HK-2 (cell line): ENCODE measurements around the gene PRKCE.
"Not testable (repeated sequence)": the region's sequence is repeated elsewhere in the genome, so short reads cannot be mapped to it uniquely, and the experiment has no call there.

Source experiments
- DNase-seq: peaks from one replicate; pipeline ENCODE4 v3.0.0-alpha.2; 2018; ENCODE audit not compliant: unreplicated experiment

Gene PRKCE

GRCh38 chr2:46194856-46195255 lies 543.4 kb downstream of the PRKCE start:
- DNase-seq: no peak

GRCh38 chr2:46195819-46196218 lies 544.3 kb downstream of the PRKCE start:
- DNase-seq: no peak

- no peak for DNase-seq
Measured at GRCh38 chr2:46196871-46197462, 545.5 kb downstream of the PRKCE start.

GRCh38 chr2:46197672-46198071 lies 546.2 kb downstream of the PRKCE start:
- DNase-seq: no peak

GRCh38 chr2:46198164-46198883 lies 546.8 kb downstream of the PRKCE start:
- no peak for DNase-seq

GRCh38 chr2:46198966-46199365 lies 547.5 kb downstream of the PRKCE start:
- DNase-seq: no peak

- no peak for DNase-seq
Measured at GRCh38 chr2:46200100-46200690, 548.7 kb downstream of the PRKCE start.

- no peak for DNase-seq
Measured at GRCh38 chr2:46200861-46201605, 549.6 kb downstream of the PRKCE start.

- no peak for DNase-seq
Measured at GRCh38 chr2:46202453-46202852, 551.0 kb downstream of the PRKCE start.

GRCh38 chr2:46202987-46203386 lies 551.5 kb downstream of the PRKCE start:
- no peak for DNase-seq

- DNase-seq: not testable (repeated sequence)
Measured at GRCh38 chr2:46203636-46204035, 552.2 kb downstream of the PRKCE start.

GRCh38 chr2:46207591-46207990 lies 556.1 kb downstream of the PRKCE start:
- DNase-seq: no peak

GRCh38 chr2:46208766-46209165 lies 557.3 kb downstream of the PRKCE start:
- DNase-seq: no peak

GRCh38 chr2:46210063-46210462 lies 558.6 kb downstream of the PRKCE start:
- DNase-seq: no peak

GRCh38 chr2:46211461-46211860 lies 560.0 kb downstream of the PRKCE start:
- DNase-seq: no peak

- DNase-seq: no peak
Measured at GRCh38 chr2:46213906-46214305, 562.4 kb downstream of the PRKCE start.

- DNase-seq: no peak
Measured at GRCh38 chr2:46216213-46216612, 564.7 kb downstream of the PRKCE start.

- DNase-seq: not testable (repeated sequence)
Measured at GRCh38 chr2:46223514-46223913, 572.0 kb downstream of the PRKCE start.

GRCh38 chr2:46225150-46225625 lies 573.7 kb downstream of the PRKCE start:
- DNase-seq: no peak

- DNase-seq: no peak
Measured at GRCh38 chr2:46225730-46226129, 574.3 kb downstream of the PRKCE start.

- DNase-seq: no peak
Measured at GRCh38 chr2:46226620-46227019, 575.1 kb downstream of the PRKCE start.

- DNase-seq: no peak
Measured at GRCh38 chr2:46227022-46227421, 575.5 kb downstream of the PRKCE start.
